IgD-negative memory B cell (primary cell): ENCODE measurements around the gene MYCN. TPM values are rescaled to one million over a fixed set of nuclear protein-coding genes. Genes with fewer than 3 reads are reported as not detected.

Source experiments
- H3K27ac Mint-ChIP-seq, 3 donors: one replicate each; pipeline ENCODE4 v1.8.0; 2020 to 2022; ENCODE audit warnings: mild to moderate bottlenecking in 3 of 3, mixed read lengths in 3 of 3, moderate library complexity in 1 of 3
- H3K27me3 Mint-ChIP-seq: one replicate; pipeline ENCODE4 v1.8.0; 2021; ENCODE audit warnings: mixed read lengths
- H3K36me3 Mint-ChIP-seq: one replicate; pipeline ENCODE4 v1.8.0; 2020; ENCODE audit warnings: mild to moderate bottlenecking, mixed read lengths
- H3K4me1 Mint-ChIP-seq, 3 donors: one replicate each; pipeline ENCODE4 v1.8.0; 2020 to 2022; ENCODE audit warnings: mixed read lengths in 3 of 3, mild to moderate bottlenecking in 1 of 3
- H3K4me3 Mint-ChIP-seq, 4 donors: one replicate each; pipeline ENCODE4 v1.8.0; 2020 to 2022; ENCODE audit warnings: mild to moderate bottlenecking in 4 of 4, mixed read lengths in 4 of 4, moderate library complexity in 3 of 4
- H3K9me3 Mint-ChIP-seq, 3 donors: one replicate each; pipeline ENCODE4 v1.8.0; 2020 to 2021; ENCODE audit warnings: mixed read lengths in 3 of 3, mild to moderate bottlenecking in 1 of 3
- polyA plus RNA-seq: library from polyadenylated mRNA; unstranded; fragments of 300-500 nt; fragmentation: Illumina TruSeq; gene quantifications from one replicate; pipeline ENCODE4 v1.2.3, GENCODE V29; 2021

Gene MYCN
- polyA plus RNA-seq, 1 donor from 2014 or later: not detected

GRCh38 chr2:15979759-15980604 lies 39.6 kb downstream of the MYCN start:
- H3K4me3 Mint-ChIP-seq: peak overlapping the region in 1 of 4 donors; percentile 0
- H3K27me3 Mint-ChIP-seq: no peaks in the 10 kb centered on the region
- H3K27ac Mint-ChIP-seq: no peak overlapping the region
- peaks cover 0 to 4% (median 0%) of the 10 kb centered on the region in 3 donors for H3K9me3 Mint-ChIP-seq
- H3K4me1 Mint-ChIP-seq: no peaks in the 10 kb centered on the region
- no peaks in the 10 kb centered on the region for H3K36me3 Mint-ChIP-seq

- H3K9me3 Mint-ChIP-seq: peaks cover 0 to 4% (median 0%) of the 10 kb centered on the region in 3 donors
- no peaks in the 10 kb centered on the region for H3K27me3 Mint-ChIP-seq
- no peak overlapping the region for H3K27ac Mint-ChIP-seq
- no peaks in the 10 kb centered on the region for H3K4me1 Mint-ChIP-seq
- H3K36me3 Mint-ChIP-seq: no peaks in the 10 kb centered on the region
- H3K4me3 Mint-ChIP-seq: no peak overlapping the region
These were observed 40.3 kb downstream of the MYCN start for GRCh38 chr2:15980605-15981098.

- Mint-ChIP-seq H3K27ac (no peak overlapping the region), H3K36me3 (no peaks in the 10 kb centered on the region), H3K9me3 (peaks cover 0 to 4% (median 0%) of the 10 kb centered on the region in 3 donors), H3K4me1 (no peaks in the 10 kb centered on the region), H3K27me3 (no peaks in the 10 kb centered on the region), H3K4me3 (no peak overlapping the region)
These were observed 41.3 kb downstream of the MYCN start for GRCh38 chr2:15981646-15982045.

- no peaks in the 10 kb centered on the region for H3K4me1 Mint-ChIP-seq
- no peaks in the 10 kb centered on the region for H3K36me3 Mint-ChIP-seq
- no peak overlapping the region for H3K4me3 Mint-ChIP-seq
- H3K9me3 Mint-ChIP-seq: peaks cover 0 to 4% (median 0%) of the 10 kb centered on the region in 3 donors
- no peaks in the 10 kb centered on the region for H3K27me3 Mint-ChIP-seq
- no peak overlapping the region for H3K27ac Mint-ChIP-seq
These were observed 42.1 kb downstream of the MYCN start for GRCh38 chr2:15982285-15983044.

GRCh38 chr2:15983496-15983895 lies 43.1 kb downstream of the MYCN start:
- no peaks in the 10 kb centered on the region for H3K36me3 Mint-ChIP-seq

GRCh38 chr2:15984368-15985255 lies 44.3 kb downstream of the MYCN start:
- H3K9me3 Mint-ChIP-seq: peaks cover 0 to 4% (median 0%) of the 10 kb centered on the region in 3 donors
- no peak overlapping the region for H3K27ac Mint-ChIP-seq
- no peaks in the 10 kb centered on the region for H3K27me3 Mint-ChIP-seq

More at GRCh38 chr2:15983496-15983895, 43.1 kb downstream of the MYCN start:
- no peaks in the 10 kb centered on the region for H3K4me1 Mint-ChIP-seq
- peaks cover 0 to 4% (median 0%) of the 10 kb centered on the region in 3 donors for H3K9me3 Mint-ChIP-seq
- no peak overlapping the region for H3K27ac Mint-ChIP-seq
- no peaks in the 10 kb centered on the region for H3K27me3 Mint-ChIP-seq
- H3K4me3 Mint-ChIP-seq: no peak overlapping the region

GRCh38 chr2:15985531-15985930 lies 45.2 kb downstream of the MYCN start:
- Mint-ChIP-seq H3K4me1 (no peaks in the 10 kb centered on the region), H3K9me3 (no peaks in the 10 kb centered on the region), H3K4me3 (no peak overlapping the region), H3K27ac (no peak overlapping the region), H3K27me3 (no peaks in the 10 kb centered on the region), H3K36me3 (no peaks in the 10 kb centered on the region)

More at GRCh38 chr2:15984368-15985255, 44.3 kb downstream of the MYCN start:
- Mint-ChIP-seq H3K4me1 (no peaks in the 10 kb centered on the region), H3K4me3 (no peak overlapping the region), H3K36me3 (no peaks in the 10 kb centered on the region)

- Mint-ChIP-seq H3K36me3 (no peaks in the 10 kb centered on the region), H3K4me1 (no peaks in the 10 kb centered on the region), H3K4me3 (no peak overlapping the region), H3K27ac (no peak overlapping the region), H3K9me3 (no peaks in the 10 kb centered on the region), H3K27me3 (no peaks in the 10 kb centered on the region)
These were observed 45.8 kb downstream of the MYCN start for GRCh38 chr2:15986068-15986560.

- no peak overlapping the region for H3K4me3 Mint-ChIP-seq
These were observed 46.3 kb downstream of the MYCN start for GRCh38 chr2:15986644-15987043.

GRCh38 chr2:15988733-15989132 lies 48.4 kb downstream of the MYCN start:
- Mint-ChIP-seq H3K4me3 (no peak overlapping the region), H3K9me3 (no peaks in the 10 kb centered on the region), H3K27ac (no peak overlapping the region), H3K4me1 (no peaks in the 10 kb centered on the region), H3K27me3 (no peaks in the 10 kb centered on the region), H3K36me3 (no peaks in the 10 kb centered on the region)

More at GRCh38 chr2:15986644-15987043, 46.3 kb downstream of the MYCN start:
- Mint-ChIP-seq H3K27ac (no peak overlapping the region), H3K36me3 (no peaks in the 10 kb centered on the region), H3K4me1 (no peaks in the 10 kb centered on the region), H3K27me3 (no peaks in the 10 kb centered on the region), H3K9me3 (no peaks in the 10 kb centered on the region)

GRCh38 chr2:15989559-15989958 lies 49.2 kb downstream of the MYCN start:
- Mint-ChIP-seq H3K27me3 (no peaks in the 10 kb centered on the region), H3K4me3 (no peak overlapping the region), H3K9me3 (no peaks in the 10 kb centered on the region), H3K27ac (no peak overlapping the region), H3K4me1 (no peaks in the 10 kb centered on the region), H3K36me3 (no peaks in the 10 kb centered on the region)

GRCh38 chr2:15990151-15991101 lies 50.1 kb downstream of the MYCN start:
- H3K36me3 Mint-ChIP-seq: no peaks in the 10 kb centered on the region
- peaks cover 0 to 2% (median 0%) of the 10 kb centered on the region in 3 donors for H3K9me3 Mint-ChIP-seq
- H3K4me3 Mint-ChIP-seq: no peak overlapping the region
- peaks cover 3% of the 10 kb centered on the region for H3K27me3 Mint-ChIP-seq
- no peaks in the 10 kb centered on the region for H3K4me1 Mint-ChIP-seq
- H3K27ac Mint-ChIP-seq: no peak overlapping the region

- Mint-ChIP-seq H3K9me3 (peaks cover 0 to 2% (median 0%) of the 10 kb centered on the region in 3 donors), H3K27ac (no peak overlapping the region), H3K36me3 (no peaks in the 10 kb centered on the region), H3K4me3 (no peak overlapping the region), H3K4me1 (no peaks in the 10 kb centered on the region), H3K27me3 (peaks cover 3% of the 10 kb centered on the region)
These were observed 50.9 kb downstream of the MYCN start for GRCh38 chr2:15991231-15991630.
